Parathyroid adenoma (tissue), 2 donors: ENCODE data around the gene ATPAF2.

Experiments used
- H2AFZ ChIP-seq: fragments of 300-600 bp; sonication (generic); one replicate; pipeline ENCODE4 v1.7.0; 2017; ENCODE audit warnings: antibody characterized with exemption, mild to moderate bottlenecking
- H3K27ac ChIP-seq: fragments of 300-600 bp; sonication (generic); one replicate; pipeline ENCODE4 v1.7.0; 2017
- H3K27me3 ChIP-seq: fragments of 300-600 bp; sonication (generic); one replicate; pipeline ENCODE4 v1.7.0; 2017; ENCODE audit warnings: low read length; ENCODE audit not compliant: control insufficient read depth, insufficient read depth
- H3K36me3 ChIP-seq: fragments of 300-600 bp; sonication (generic); one replicate; pipeline ENCODE4 v1.7.0; 2017; ENCODE audit warnings: low read length; ENCODE audit not compliant: control insufficient read depth, insufficient read depth
- H3K4me1 ChIP-seq: fragments of 300-600 bp; sonication (generic); one replicate; pipeline ENCODE4 v1.7.0; 2017; ENCODE audit warnings: control low read depth
- H3K4me2 ChIP-seq: fragments of 300-600 bp; sonication (generic); one replicate; pipeline ENCODE4 v1.7.0; 2017; ENCODE audit warnings: low read length
- H3K4me3 ChIP-seq: fragments of 300-600 bp; sonication (generic); one replicate; pipeline ENCODE4 v1.7.0; 2017; ENCODE audit warnings: low read depth, low read length
- H3K79me2 ChIP-seq: fragments of 300-600 bp; sonication (generic); one replicate; pipeline ENCODE4 v1.7.0; 2017; ENCODE audit warnings: control low read depth
- H3K9ac ChIP-seq: fragments of 300-600 bp; sonication (generic); one replicate; pipeline ENCODE4 v1.7.0; 2017; ENCODE audit warnings: mild to moderate bottlenecking
- H3K9me3 ChIP-seq: fragments of 300-600 bp; sonication (generic); one replicate; pipeline ENCODE4 v1.7.0; 2017; ENCODE audit warnings: low read length; ENCODE audit not compliant: control insufficient read depth
- CTCF ChIP-seq: fragments of 300-600 bp; sonication (generic); IDR thresholded peaks from one replicate; pipeline ENCODE4 v1.7.0; 2017; ENCODE audit warnings: antibody characterized with exemption, mild to moderate bottlenecking
- donor health status: primary hyperparathyroidism.

The ATPAF2 gene

GRCh38 chr17:18016426-18016825, 22.5 kb downstream of the ATPAF2 start:
- TF ChIP-seq CTCF, result no peak

GRCh38 chr17:18015593-18015992, 23.4 kb downstream of the ATPAF2 start:
- TF ChIP-seq CTCF, result no peak
- no peaks in the 10 kb centered on the region for H3K27me3 ChIP-seq
- no peak overlapping the region for H3K9ac ChIP-seq
- no peak overlapping the region for H3K4me2 ChIP-seq
- no peak overlapping the region for H3K27ac ChIP-seq
- no peaks in the 10 kb centered on the region for H3K79me2 ChIP-seq
- peaks cover 32% of the 10 kb centered on the region for H3K4me1 ChIP-seq
- no peak overlapping the region for H2AFZ ChIP-seq
- no peaks in the 10 kb centered on the region for H3K9me3 ChIP-seq
- no peaks in the 10 kb centered on the region for H3K36me3 ChIP-seq
- H3K4me3 ChIP-seq, result no peak overlapping the region

More at GRCh38 chr17:18016426-18016825, 22.5 kb downstream of the ATPAF2 start:
- Histone ChIP-seq H3K4me1 (peaks cover 40% of the 10 kb centered on the region), H3K4me3 (no peak overlapping the region), H3K36me3 (no peaks in the 10 kb centered on the region), H3K9me3 (no peaks in the 10 kb centered on the region), H3K79me2 (no peaks in the 10 kb centered on the region), H3K4me2 (no peak overlapping the region), H3K27ac (peak overlapping the region; percentile 90), H3K27me3 (no peaks in the 10 kb centered on the region), H3K9ac (no peak overlapping the region), H2AFZ (no peak overlapping the region)

- H3K27ac ChIP-seq, result no peak overlapping the region
- no peak overlapping the region for H3K9ac ChIP-seq
These were observed 25.0 kb downstream of the ATPAF2 start for GRCh38 chr17:18014006-18014405.

GRCh38 chr17:18011286-18011685, 27.7 kb downstream of the ATPAF2 start:
- peaks cover 6% of the 10 kb centered on the region for H3K4me1 ChIP-seq
- H2AFZ ChIP-seq, result no peak overlapping the region
- no peak overlapping the region for H3K27ac ChIP-seq
- H3K27me3 ChIP-seq, result no peaks in the 10 kb centered on the region
- no peak for TF ChIP-seq CTCF
- H3K9me3 ChIP-seq, result no peaks in the 10 kb centered on the region
- no peaks in the 10 kb centered on the region for H3K36me3 ChIP-seq
- no peak overlapping the region for H3K4me3 ChIP-seq
- no peaks in the 10 kb centered on the region for H3K79me2 ChIP-seq
- H3K4me2 ChIP-seq, result no peak overlapping the region
- no peak overlapping the region for H3K9ac ChIP-seq

More at GRCh38 chr17:18014006-18014405, 25.0 kb downstream of the ATPAF2 start:
- Histone ChIP-seq H2AFZ (no peak overlapping the region), H3K4me1 (peaks cover 23% of the 10 kb centered on the region), H3K36me3 (no peaks in the 10 kb centered on the region), H3K4me2 (no peak overlapping the region), H3K4me3 (no peak overlapping the region), H3K79me2 (no peaks in the 10 kb centered on the region), H3K27me3 (no peaks in the 10 kb centered on the region), H3K9me3 (no peaks in the 10 kb centered on the region)
- TF ChIP-seq CTCF, result no peak

- H2AFZ ChIP-seq, result no peak overlapping the region
- H3K4me3 ChIP-seq, result no peak overlapping the region
- no peak overlapping the region for H3K27ac ChIP-seq
- peak overlapping the region; percentile 18 for H3K4me2 ChIP-seq
- H3K36me3 ChIP-seq, result no peaks in the 10 kb centered on the region
- no peak for TF ChIP-seq CTCF
- peaks cover 6% of the 10 kb centered on the region for H3K4me1 ChIP-seq
- H3K79me2 ChIP-seq, result no peaks in the 10 kb centered on the region
- H3K9ac ChIP-seq, result no peak overlapping the region
- no peaks in the 10 kb centered on the region for H3K27me3 ChIP-seq
- no peaks in the 10 kb centered on the region for H3K9me3 ChIP-seq
These were observed 29.2 kb downstream of the ATPAF2 start for GRCh38 chr17:18009609-18010420.
